ENCODE results near the gene SBNO2.

GRCh38 chr19:1220976-1221903, 47.2 kb upstream of the SBNO2 start:
- TF ChIP-seq CTCF (IDR thresholded peaks at IDR 0.05), result peak in 2 of 3 donors; percentile 25 to 28
- no peak for TF ChIP-seq POLR2A (IDR thresholded peaks at IDR 0.05)

Data from breast epithelium (tissue), 3 donors.